ENCODE data around the gene NUPR2. TPM values are rescaled to one million over a fixed set of nuclear protein-coding genes. Genes with fewer than 3 reads are reported as not detected.

Gene NUPR2
- total RNA-seq, 2 donors from 2014 or later, result not detected

Other genes with a start within 250 kb of the NUPR2 start
- gene ZNF713, start 229.0 kb downstream of the NUPR2 start, total RNA-seq, result 1 to 10 TPM; 7.1 to 8.0 TPM
- gene MRPS17, start 164.5 kb downstream of the NUPR2 start, total RNA-seq, result 10 to 100 TPM; 18.0 to 19.8 TPM
- 10 to 100 TPM; 37.1 to 62.2 TPM for gene NIPSNAP2, start 151.8 kb downstream of the NUPR2 start, total RNA-seq
- 10 to 100 TPM; 29.9 to 34.6 TPM for gene PSPH, start 65.0 kb downstream of the NUPR2 start, total RNA-seq
- 100 to 1,000 TPM; 225 to 230 TPM for gene CCT6A, start 64.7 kb downstream of the NUPR2 start, total RNA-seq
- gene SUMF2, start 52.1 kb downstream of the NUPR2 start, total RNA-seq, result 100 to 1,000 TPM; 122 to 133 TPM
- under 1 TPM; 0.46 TPM for gene PHKG1, start 23.5 kb downstream of the NUPR2 start, total RNA-seq
- 10 to 100 TPM; 44.7 to 88.8 TPM for gene CHCHD2, start 9.9 kb downstream of the NUPR2 start, total RNA-seq

All from endodermal cell (in vitro differentiated cells).